ENCODE data around the gene KCTD13.

- TF ChIP-seq, protein P1, sequence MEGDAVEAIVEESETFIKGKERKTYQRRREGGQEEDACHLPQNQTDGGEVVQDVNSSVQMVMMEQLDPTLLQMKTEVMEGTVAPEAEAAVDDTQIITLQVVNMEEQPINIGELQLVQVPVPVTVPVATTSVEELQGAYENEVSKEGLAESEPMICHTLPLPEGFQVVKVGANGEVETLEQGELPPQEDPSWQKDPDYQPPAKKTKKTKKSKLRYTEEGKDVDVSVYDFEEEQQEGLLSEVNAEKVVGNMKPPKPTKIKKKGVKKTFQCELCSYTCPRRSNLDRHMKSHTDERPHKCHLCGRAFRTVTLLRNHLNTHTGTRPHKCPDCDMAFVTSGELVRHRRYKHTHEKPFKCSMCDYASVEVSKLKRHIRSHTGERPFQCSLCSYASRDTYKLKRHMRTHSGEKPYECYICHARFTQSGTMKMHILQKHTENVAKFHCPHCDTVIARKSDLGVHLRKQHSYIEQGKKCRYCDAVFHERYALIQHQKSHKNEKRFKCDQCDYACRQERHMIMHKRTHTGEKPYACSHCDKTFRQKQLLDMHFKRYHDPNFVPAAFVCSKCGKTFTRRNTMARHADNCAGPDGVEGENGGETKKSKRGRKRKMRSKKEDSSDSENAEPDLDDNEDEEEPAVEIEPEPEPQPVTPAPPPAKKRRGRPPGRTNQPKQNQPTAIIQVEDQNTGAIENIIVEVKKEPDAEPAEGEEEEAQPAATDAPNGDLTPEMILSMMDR (IDR thresholded peaks at IDR 0.05), result no peak
- no peak for TF ChIP-seq POLR2AphosphoS5 (IDR thresholded peaks at IDR 0.05)
Observed at GRCh38 chr16:29905668-29906067, 20.4 kb downstream of the KCTD13 start.
